HFF-Myc (cell line): Measurements from ENCODE around the gene FBLN2.

Source experiments
- DNase-seq: peaks from one replicate; pipeline ENCODE4 v3.0.0-alpha.2; 2011; ENCODE audit warnings: low read depth; ENCODE audit errors: extremely low read depth
- H3K4me3 ChIP-seq: replicated peaks from 2 replicates; pipeline ENCODE4 v1.5.1; 2011; ENCODE audit warnings: low read depth, mild to moderate bottlenecking, control low read depth, low read length
- TF ChIP-seq, protein P1 (sequence below): IDR thresholded peaks from 2 replicates; pipeline ENCODE4 v1.5.1; 2012; ENCODE audit warnings: mild to moderate bottlenecking, low read depth, low read length, control low read depth; ENCODE audit errors: missing control alignments

Gene FBLN2

GRCh38 chr3:13651057-13651400 is 102.1 kb downstream of the FBLN2 start:
- TF ChIP-seq, protein P1, sequence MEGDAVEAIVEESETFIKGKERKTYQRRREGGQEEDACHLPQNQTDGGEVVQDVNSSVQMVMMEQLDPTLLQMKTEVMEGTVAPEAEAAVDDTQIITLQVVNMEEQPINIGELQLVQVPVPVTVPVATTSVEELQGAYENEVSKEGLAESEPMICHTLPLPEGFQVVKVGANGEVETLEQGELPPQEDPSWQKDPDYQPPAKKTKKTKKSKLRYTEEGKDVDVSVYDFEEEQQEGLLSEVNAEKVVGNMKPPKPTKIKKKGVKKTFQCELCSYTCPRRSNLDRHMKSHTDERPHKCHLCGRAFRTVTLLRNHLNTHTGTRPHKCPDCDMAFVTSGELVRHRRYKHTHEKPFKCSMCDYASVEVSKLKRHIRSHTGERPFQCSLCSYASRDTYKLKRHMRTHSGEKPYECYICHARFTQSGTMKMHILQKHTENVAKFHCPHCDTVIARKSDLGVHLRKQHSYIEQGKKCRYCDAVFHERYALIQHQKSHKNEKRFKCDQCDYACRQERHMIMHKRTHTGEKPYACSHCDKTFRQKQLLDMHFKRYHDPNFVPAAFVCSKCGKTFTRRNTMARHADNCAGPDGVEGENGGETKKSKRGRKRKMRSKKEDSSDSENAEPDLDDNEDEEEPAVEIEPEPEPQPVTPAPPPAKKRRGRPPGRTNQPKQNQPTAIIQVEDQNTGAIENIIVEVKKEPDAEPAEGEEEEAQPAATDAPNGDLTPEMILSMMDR = no peak
- no peak overlapping the region for H3K4me3 ChIP-seq

DNA sequence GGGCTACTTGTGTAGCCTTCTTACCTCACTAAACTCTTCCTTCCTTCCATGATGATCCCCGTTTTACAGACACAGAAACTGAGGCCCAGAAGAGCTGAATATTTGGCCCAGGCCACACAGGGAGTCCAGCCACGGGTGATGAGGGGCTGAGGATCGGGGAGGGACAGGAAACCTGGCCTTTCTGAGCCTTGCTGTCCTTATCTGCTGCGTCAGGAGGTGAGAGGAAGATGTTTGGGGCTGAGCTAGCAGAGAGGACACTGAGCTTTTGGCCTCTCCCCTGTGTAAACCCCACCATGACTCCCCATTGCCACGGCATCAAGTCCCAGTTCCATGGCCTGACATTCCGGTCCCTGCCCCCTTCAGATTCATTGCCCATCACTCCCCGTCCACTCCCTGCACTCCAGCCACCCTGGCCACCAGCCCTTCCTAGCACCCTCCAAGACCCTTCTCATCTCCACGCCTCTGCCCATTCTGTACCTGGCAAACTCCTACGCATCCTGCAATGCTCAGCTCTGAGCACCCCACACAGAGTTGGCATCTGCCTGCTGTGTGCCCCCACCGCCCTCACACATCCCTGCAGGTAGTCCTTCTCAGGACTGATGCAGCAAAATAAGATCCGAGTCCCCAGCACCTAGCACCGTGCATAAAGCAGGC is 103.0 kb downstream of the FBLN2 start:
- TF ChIP-seq, protein P1 = no peak
- no peak for DNase-seq
- H3K4me3 ChIP-seq = no peak overlapping the region

More at GRCh38 chr3:13651057-13651400, 102.1 kb downstream of the FBLN2 start:
- no peak for DNase-seq

GRCh38 chr3:13652728-13653127 is 103.8 kb downstream of the FBLN2 start:
- TF ChIP-seq, protein P1 = no peak
- no peak overlapping the region for H3K4me3 ChIP-seq
- no peak for DNase-seq

- DNase-seq = no peak
- TF ChIP-seq, protein P1 = no peak
Observed at GRCh38 chr3:13653631-13654279, 104.8 kb downstream of the FBLN2 start.

GRCh38 chr3:13654330-13655060 is 105.6 kb downstream of the FBLN2 start:
- DNase-seq = no peak
- TF ChIP-seq, protein P1 = no peak
- H3K4me3 ChIP-seq = no peak overlapping the region

More at GRCh38 chr3:13653631-13654279, 104.8 kb downstream of the FBLN2 start:
- H3K4me3 ChIP-seq = no peak overlapping the region

GRCh38 chr3:13655061-13655913 is 106.4 kb downstream of the FBLN2 start:
- no peak overlapping the region for H3K4me3 ChIP-seq
- no peak for DNase-seq
- TF ChIP-seq, protein P1 = peak; percentile 12
